Measurements from ENCODE around the gene ARMC8. TPM values are rescaled to one million over a fixed set of nuclear protein-coding genes. Genes with fewer than 3 reads are reported as not detected.

ARMC8 gene
- total and polyA plus RNA-seq, 7 donors, result 25.4 to 92.1 (median 40.1) TPM

GRCh38 chr3:138241676-138242075 lies 54.6 kb downstream of the ARMC8 start:
- H3K27ac ChIP-seq, result no peak overlapping the region
- intact Hi-C loops (cut with DNase I), result no loop called here
- ATAC-seq (no peak), DNase-seq (no peak)
- TF ChIP-seq CTCF (IDR thresholded peaks at IDR 0.05), result no peak
- no peaks in the 10 kb centered on the region for H3K4me1 ChIP-seq
- H3K36me3 ChIP-seq (ENCODE audit: insufficient read depth in 1 of 2, low read depth in 1 of 2), result peaks cover 3 to 96% of the 10 kb centered on the region in 2 donors
- H3K27me3 ChIP-seq (ENCODE audit: insufficient read depth in 3 of 3, low read length in 2 of 3), result no peaks in the 10 kb centered on the region
- WGBS, 3 donors, result 95% methylated on average over 2 of the region's 2 CpGs
- H3K9me3 ChIP-seq, result no peaks in the 10 kb centered on the region
- no peak overlapping the region for H3K4me3 ChIP-seq

DNA sequence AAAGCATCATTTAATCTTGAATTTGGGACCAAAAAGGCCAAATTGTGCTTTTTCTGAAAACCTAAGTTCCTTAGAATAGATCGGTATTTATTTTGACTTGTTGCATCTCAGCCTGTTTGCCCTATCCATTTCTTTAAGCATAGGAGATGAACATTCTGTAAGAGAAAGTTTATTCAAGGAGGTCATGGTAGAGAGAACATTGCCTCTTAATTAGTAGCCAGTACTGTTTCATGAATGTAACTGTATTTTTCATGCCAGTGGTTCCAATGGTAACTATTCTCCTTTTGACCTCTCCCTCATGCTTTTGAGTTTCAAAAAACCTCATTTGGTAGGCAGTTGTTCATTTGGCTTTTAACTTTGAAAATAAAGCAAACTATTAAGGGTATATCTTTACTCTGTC lies 55.4 kb downstream of the ARMC8 start:
- Histone ChIP-seq H3K4me1 (no peaks in the 10 kb centered on the region), H3K4me3 (no peak overlapping the region), H3K36me3 (ENCODE audit: insufficient read depth in 1 of 2, low read depth in 1 of 2) (peaks cover 5 to 95% of the 10 kb centered on the region in 2 donors), H3K9me3 (no peaks in the 10 kb centered on the region), H3K27ac (no peak overlapping the region), H3K27me3 (ENCODE audit: insufficient read depth in 3 of 3, low read length in 2 of 3) (no peaks in the 10 kb centered on the region)
- no peak for TF ChIP-seq CTCF (IDR thresholded peaks at IDR 0.05)
- intact Hi-C loops (cut with DNase I), result no loop called here
- WGBS, 3 donors, result 96 to 100% (median 98%) methylated on average over 1 of the region's 1 CpG
- DNase-seq (no peak), ATAC-seq (no peak)

DNA sequence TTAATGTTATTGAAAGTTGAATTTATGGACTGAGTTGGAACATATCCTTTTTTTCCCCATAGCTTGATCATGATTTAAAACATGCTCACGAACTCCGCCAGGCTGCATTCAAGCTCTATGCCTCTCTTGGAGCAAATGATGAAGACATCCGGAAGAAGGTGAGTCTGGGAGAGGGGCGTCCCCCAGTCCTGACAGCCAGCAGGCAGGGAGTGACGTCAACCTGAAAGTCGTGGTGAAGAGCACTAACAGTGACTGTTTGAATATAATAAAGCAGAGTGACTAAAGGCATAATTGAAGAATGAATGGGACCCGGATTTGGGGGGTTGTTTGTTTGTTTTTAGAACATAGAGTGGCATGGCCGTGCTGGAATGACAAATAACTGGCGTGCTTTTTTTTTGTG lies 57.9 kb downstream of the ARMC8 start:
- intact Hi-C loops (cut with DNase I), result no loop called here
- 93 to 97% (median 96%) methylated on average over 9 of the region's 9 CpGs for WGBS, 3 donors
- no peak for TF ChIP-seq CTCF (IDR thresholded peaks at IDR 0.05)
- no peaks in the 10 kb centered on the region for H3K4me1 ChIP-seq
- no peaks in the 10 kb centered on the region for H3K27me3 ChIP-seq (ENCODE audit: insufficient read depth in 3 of 3, low read length in 2 of 3)
- no peak overlapping the region for H3K4me3 ChIP-seq
- H3K36me3 ChIP-seq (ENCODE audit: insufficient read depth in 1 of 2, low read depth in 1 of 2), result peaks cover 5 to 92% of the 10 kb centered on the region in 2 donors
- DNase-seq, result no peak
- no peaks in the 10 kb centered on the region for H3K9me3 ChIP-seq
- ATAC-seq, result no peak
- H3K27ac ChIP-seq, result no peak overlapping the region

DNA sequence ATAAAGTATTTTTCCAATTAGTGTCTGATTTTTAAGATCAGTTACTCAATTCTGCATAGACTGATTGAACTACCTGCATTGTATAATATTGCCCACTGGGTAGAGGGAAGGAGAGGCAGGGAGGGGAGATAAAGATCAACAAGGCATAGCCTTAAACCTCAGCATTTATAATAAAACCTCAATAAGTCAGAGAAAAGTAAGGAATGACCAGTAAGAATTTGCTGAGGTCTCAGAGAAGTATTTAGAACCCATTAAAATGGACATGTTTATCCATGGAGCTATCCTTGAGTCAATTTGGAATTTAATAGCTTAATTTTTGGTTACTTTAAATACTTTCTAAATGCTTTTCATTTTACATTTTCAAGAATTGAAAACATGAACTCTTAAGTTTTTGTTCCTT lies 62.5 kb downstream of the ARMC8 start:
- Histone ChIP-seq H3K27ac (no peak overlapping the region), H3K36me3 (ENCODE audit: insufficient read depth in 1 of 2, low read depth in 1 of 2) (peaks cover 5 to 59% of the 10 kb centered on the region in 2 donors), H3K4me1 (no peaks in the 10 kb centered on the region), H3K9me3 (no peaks in the 10 kb centered on the region), H3K27me3 (ENCODE audit: insufficient read depth in 3 of 3, low read length in 2 of 3) (no peaks in the 10 kb centered on the region), H3K4me3 (no peak overlapping the region)
- intact Hi-C loops (cut with DNase I), result no loop called here
- TF ChIP-seq CTCF (IDR thresholded peaks at IDR 0.05), result no peak
- no peak for DNase-seq
- ATAC-seq, result no peak

DNA sequence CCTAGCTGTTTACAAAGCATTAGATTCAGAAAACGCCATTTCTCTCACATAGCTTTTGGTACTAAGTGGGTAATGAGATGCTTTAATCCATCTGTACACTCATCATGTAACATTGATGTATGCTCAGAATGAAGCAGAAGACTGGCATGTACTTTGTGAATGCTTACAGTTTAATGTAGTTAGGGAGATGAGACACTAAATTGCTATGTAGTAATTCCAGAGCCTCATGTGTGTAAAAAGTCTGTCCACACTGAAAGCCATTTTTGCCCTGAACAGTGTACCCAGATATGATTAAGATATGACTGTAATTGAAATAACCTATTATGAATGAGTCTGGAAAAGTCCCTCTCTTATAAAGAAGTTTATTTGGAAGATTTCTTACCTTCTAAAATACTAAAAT lies 66.5 kb downstream of the ARMC8 start:
- ATAC-seq, result peak in 1 of 4 donors; percentile 16
- H3K9me3 ChIP-seq, result no peaks in the 10 kb centered on the region
- peaks cover under 1 to 25% of the 10 kb centered on the region in 2 donors for H3K36me3 ChIP-seq (ENCODE audit: insufficient read depth in 1 of 2, low read depth in 1 of 2)
- H3K4me1 ChIP-seq, result peaks cover 6% of the 10 kb centered on the region
- no peak for TF ChIP-seq CTCF (IDR thresholded peaks at IDR 0.05)
- no peaks in the 10 kb centered on the region for H3K27me3 ChIP-seq (ENCODE audit: insufficient read depth in 3 of 3, low read length in 2 of 3)
- no peak overlapping the region for H3K27ac ChIP-seq
- H3K4me3 ChIP-seq, result no peak overlapping the region
- intact Hi-C loops (cut with DNase I), result no loop called here
- WGBS, 3 donors, result 91 to 98% (median 96%) methylated on average over 1 of the region's 1 CpG
- no peak for DNase-seq

Measured in psoas muscle (tissue), 8 donors.